Measurements from ENCODE around the gene IGSF21.

IGSF21 gene

DNA sequence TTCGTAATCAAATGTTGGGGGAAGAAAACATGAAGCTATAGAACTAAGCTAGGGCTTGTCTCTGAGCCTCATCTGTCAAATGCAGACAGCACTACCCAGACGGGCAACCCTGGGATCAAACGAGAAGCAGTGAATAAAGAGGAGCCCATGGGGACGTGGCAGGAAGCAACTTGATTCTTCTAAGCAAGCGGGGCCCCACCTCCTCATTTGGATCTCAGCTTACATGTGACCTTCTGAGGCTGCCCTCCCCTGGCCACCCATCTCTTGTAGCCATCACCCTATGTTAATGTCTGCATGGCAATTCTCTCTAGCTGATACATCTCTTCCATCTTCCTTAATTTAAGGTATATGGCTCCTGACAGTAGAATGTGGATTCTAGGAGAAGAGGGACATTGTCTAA, 171.3 kb downstream of the IGSF21 start:
- DNase-seq, result no peak

DNA sequence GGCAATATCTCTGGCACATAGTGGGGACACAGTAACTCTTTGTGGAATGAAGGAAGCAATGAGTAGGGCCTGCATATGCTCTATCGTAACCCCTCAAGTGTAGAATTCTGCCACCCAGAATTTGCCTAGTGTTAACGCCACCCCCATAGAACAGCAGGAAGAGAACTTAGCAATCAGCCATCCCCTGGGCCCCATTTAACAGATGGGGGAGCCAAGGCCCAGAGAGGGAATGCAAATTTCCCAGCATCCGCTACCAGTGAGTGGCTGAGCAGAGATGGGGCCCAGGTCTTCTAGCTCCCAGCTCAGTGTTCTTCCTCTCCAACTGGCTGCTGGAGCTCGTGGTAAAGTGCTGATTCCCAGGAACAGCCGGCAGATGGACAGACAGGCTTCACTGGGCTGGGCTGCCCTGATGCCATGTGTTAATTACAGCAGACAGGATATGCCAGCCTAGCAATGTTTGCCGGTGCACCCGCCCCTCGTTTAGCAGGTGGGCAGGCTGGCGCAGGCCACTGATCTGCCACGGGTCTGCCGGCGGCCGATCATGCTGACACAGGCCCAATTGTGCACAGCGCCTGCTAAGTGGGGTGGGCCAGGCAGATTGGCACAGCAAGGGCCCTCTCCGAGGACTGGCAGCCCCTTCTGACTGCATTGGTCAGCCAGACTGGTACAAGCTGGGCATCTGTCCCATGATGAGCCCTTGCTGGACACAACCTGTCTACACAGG, 171.9 kb downstream of the IGSF21 start:
- DNase-seq, result no peak

DNA sequence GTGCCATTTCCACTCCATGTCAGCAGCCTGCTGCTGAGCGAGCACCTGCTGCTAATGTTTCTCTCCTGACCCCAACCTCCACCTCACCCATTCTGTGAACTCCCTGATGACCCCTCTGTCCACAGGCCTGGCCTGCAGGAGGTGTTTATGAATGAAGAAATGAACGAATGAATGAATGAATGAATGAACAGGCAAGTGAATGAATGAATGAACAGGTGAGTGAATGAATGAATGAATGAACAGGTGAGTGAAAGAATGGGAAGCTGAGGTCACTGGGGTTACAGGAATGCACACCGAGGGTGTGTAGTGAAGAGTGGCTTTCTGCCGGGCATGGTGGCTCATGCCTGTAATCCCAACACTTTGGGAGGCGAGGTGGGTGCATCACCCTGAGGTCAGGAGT, 173.4 kb downstream of the IGSF21 start:
- no peak for DNase-seq

DNA sequence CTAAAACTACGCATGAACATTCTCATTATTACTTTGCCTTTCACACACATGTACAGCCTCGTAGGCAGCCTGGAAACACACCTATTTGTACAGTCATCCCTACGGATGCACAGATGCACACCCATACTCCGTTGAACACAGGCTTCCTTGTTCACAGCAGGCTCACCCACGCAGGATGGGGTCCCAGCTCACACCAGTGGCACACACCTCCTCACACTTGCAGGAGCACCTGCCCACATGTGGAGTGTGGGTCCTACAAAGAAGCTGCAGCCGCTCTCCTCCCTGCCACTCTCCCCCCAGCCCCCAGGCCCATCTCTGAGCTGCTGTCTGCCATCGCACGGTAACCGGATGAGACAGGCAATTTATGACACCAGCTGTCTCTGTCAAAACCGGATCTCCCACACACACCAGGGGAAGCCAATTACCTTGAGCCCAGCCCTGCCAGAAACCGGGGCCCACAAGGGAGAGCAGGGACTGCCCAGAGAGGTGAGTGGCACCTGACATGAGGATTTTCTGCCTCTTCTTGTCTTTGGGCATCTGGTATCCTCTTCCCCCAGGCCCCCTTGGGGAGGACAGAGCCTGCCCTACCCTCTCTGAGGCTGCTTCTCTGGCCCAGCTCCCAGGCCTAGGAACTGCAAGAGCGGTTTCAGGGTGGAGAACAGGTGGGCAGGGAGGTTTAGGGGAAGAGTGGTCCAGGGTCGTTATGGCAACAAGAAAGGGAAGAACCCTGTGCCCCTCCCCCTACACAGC, 175.4 kb downstream of the IGSF21 start:
- DNase-seq, result no peak

DNA sequence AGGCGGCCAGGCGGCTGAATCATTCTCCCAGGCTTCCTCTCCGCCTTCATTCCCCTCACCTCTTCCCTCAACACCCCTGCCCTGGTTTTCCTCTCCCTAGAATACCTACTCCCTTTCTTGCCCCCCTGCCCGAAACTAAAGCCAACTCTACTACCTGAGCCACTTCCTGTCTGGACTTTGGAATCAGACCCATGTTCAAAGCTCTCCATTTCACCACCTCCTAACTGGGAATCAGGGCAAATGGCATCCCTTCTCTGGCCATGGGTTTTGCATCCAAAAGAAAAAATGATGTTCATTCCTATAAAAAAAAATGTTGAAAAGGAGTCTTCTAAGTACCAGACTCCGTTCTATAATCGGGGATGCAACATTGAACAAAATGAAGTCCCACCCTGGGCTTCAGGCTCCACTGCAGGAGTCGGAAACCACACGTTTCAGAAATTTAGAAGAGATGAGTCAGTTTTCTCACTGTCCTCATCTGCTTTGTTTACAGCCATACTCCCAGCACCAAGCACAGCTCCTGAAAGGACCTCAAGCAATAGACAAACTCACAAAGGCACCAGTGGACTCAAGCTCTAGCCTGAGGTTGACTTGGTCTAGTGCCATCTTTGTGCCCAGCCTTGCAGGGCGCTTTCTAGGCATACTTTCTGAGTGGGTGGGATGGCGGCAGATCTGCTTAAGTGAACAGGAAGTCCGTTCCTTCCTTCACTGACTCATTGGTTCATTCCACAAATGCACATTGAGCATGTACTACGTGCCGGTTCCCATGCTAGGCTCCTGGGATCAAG, 176.2 kb downstream of the IGSF21 start:
- no peak for DNase-seq

DNA sequence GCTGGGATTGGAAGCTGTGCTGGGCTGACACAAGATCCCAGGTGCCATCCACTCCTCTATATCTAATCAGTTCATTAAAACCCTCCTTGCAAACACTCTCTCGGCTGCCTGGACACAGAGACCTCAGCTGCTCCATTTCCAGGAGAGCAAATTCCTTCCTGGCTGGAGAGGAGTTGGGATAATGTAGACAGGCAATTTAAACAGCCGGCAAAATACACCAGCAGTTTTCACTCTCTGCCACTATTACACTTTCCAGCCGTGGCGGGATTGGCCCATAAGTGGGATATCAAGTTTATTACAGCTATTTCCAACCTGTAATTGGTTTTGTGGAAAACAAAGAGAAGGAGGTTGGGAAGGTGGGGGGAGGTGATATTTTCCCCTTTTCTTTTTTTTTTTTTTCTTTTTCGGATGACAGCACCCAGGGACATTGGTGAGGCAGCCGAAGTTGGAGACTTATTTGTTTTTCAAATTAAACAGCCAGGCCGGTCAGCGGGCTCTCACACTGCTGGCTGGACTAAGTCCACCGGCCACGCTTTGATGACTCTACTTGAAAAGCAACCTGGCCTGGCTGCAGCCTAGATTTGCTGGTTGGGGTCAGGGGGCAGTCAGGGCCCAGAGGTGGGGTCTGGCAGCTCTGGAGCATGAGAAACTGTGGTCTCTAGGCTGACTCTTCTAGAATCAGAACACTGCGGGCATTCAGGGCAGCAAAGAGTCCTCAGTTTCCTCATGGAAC, 177.4 kb downstream of the IGSF21 start:
- DNase-seq, result no peak

DNA sequence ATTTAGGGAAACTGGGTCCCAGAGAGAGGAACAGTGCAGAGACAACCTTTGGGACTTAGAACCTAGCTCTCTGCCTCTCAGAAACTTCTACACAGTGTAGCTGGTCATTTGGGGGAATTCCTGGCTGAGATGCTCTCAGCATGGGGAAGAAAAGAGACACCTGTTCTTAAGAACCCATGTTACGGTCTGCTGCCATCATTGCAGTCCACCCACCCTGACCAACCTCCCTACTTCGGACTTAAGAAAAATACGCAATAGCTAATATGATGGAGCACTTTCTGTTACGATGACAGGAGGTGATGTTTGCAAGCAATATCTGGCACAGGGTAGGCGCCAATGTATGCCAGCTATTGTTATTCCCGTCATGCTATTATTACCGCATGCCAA, 177.9 kb downstream of the IGSF21 start:
- no peak for DNase-seq

DNA sequence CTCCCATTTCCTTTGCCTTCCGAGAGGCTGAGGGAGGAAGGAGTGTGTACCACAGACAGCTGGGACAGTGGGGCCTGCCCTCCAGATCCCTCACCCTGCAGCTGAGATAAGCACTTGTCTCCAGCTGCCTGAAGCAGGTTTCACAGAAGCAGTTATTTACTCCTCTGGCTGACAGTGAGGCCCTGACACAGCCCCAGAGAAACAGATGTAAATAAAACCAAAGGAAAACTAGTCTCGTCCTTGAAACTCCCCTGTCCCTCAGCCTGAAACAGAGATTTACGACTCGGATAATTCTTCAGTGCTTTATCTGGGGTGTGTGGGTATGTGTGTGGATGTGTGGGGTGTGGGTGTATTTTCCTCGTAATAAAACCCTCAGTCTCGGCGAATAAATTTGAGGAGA, 181.1 kb downstream of the IGSF21 start:
- DNase-seq, result no peak

DNA sequence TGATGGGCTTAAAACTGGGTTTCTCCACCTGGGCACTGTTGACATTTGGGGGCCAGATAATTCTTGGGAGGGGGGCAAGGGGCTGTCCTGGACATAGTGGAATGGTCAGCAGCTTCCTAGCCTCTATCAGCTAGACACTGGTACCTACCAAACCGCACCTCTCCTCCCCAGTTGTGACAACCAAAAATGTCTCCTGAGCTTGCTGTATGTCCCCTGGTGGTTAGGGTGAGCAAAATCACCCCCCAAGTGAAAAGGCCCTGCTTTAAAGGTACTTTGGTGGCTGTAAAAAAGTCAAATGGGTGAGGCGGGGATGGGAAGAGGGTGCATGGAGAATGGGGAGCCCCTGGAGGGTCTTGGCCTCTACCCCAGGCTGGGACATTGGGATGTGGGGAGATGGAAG, 182.0 kb downstream of the IGSF21 start:
- DNase-seq, result no peak

DNA sequence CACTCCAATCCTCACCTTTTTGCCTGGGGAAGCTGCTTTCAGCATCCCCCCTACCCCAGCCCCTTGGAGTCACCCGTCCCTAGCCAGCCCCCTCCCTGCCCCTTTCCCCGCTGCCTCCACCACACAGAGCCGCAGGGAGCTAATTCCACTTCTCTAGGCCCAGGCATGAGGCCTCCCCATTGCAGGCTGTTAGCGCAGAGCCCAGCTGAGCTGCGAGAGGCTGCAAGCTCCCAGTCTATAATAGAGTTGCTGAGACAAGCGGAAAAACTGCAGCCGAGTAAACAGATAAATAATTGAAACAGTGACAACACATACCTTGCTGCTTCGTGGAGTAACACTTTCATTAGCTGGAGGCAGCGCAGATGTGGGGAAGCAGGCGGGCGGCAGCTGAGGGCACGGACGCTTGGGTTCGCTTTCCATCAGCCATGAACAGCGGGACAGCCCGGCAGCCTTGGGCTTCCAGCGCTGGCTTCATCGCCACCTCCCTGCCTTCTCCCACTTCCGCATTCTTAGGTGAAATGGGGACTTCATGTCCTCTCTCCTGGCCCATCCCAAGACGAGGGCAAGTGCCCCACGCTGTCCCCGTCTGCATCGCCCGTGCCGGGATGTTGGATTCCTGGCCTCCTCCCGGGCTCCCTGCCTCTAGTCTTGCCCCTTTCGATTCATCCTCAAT, 183.3 kb downstream of the IGSF21 start:
- no peak for DNase-seq

DNA sequence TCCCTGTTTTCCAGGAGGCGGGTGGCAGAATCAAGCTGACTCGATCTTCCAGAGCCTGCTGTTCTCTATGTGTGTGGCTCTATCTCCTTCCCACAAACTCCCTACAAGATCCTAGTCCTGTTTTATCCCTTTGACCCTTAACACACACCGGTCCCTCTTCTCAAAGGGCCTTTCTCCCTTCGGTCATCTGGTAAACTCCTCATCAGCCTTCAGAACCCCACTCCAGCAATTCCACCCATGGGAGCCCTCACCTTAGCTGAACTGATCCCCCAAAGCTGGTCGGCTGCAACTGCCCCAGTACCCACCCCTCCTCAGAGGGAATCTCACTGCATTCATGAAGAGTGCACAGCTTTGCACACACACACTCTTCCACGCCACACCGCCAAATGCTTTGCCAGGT, 184.9 kb downstream of the IGSF21 start:
- DNase-seq, result no peak

DNA sequence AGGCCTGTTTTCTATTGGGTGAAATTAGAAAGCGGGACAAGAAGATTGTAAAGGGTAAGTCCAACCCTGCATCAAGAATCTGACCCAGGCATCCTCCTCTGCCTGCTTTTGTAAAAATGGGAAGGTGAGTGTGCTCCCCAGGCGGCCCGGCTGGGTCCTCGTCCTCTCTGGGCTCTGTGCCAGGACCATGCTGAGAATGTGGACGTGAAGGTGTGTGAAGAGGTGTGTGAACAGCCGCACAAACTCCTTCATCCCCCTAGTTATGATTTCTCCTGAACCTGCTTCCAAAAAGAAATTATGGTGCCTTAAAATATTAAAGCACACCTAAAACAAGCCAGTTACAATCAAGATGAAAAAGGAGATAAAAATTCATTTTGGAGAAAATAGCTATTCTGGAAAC, 185.7 kb downstream of the IGSF21 start:
- DNase-seq, result no peak

DNA sequence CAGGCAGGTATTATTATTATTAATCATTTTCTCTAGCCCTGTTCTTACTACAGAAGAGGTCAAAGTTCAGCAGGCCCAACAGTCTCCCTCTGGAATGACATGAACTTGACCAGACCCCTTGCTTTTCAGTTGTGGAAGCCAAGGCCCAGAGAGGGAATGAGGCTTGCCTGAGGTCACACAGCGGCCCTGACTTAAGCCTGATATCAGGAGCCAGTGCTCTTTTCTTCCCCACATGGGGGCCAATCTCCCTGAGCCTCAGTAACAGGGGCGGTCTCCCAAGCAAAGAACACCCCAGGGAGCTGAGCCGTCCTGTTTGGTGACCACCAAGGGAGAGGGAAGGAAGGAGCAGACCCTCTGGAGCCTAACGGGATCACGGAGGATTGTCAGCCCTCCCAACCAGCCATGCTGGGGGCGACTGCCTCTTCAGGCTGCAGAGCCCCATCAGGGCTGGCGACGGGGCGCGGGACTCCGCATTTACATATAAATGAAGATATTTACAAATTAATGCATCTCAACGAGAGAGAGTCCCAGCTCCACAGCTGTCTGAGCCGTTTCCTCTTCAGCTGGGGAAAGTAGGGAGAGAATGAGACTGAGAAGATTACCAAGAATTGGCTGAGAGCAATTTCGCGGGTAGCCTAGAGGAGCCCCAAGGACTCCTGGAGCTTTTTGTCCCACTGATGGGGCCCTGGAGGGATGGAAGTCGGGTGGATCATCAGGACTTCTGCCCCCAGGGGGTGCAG, 187.0 kb downstream of the IGSF21 start:
- no peak for DNase-seq

DNA sequence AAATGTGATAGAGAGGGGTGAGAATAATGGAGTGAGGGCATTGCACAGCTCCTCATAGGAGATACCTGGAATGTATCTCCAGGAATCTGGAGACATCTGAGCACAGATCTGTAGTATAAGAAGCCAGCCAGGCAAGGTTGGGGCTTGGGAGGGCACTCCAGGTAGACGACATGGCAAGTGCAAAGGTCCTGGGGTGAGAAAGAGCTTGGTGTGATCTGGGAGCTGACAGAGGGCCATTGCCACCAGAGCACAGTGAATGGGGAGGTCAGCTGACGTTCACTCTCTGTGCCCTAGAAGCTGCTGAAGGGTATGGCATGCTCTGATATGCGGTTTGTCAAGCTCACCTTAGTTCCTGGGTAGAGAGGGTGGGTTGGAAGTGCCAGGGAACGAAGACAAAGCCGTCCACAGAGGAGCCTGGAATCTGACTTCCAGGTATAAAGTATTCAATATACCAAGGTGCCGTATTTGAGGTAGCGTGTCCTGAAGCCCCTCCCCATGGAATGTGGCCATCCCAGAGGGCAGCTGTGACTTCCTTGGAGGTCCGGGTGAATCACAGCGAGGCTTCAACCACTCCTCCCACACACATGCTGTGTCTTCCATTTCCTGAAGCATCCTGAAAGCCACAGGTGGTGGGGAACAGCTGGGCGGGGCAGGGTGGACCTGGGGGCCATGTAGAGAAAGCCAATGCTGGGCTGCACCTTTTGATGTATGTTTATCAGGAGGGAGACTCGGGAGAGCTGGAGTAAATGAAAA, 190.5 kb downstream of the IGSF21 start:
- no peak for DNase-seq

DNA sequence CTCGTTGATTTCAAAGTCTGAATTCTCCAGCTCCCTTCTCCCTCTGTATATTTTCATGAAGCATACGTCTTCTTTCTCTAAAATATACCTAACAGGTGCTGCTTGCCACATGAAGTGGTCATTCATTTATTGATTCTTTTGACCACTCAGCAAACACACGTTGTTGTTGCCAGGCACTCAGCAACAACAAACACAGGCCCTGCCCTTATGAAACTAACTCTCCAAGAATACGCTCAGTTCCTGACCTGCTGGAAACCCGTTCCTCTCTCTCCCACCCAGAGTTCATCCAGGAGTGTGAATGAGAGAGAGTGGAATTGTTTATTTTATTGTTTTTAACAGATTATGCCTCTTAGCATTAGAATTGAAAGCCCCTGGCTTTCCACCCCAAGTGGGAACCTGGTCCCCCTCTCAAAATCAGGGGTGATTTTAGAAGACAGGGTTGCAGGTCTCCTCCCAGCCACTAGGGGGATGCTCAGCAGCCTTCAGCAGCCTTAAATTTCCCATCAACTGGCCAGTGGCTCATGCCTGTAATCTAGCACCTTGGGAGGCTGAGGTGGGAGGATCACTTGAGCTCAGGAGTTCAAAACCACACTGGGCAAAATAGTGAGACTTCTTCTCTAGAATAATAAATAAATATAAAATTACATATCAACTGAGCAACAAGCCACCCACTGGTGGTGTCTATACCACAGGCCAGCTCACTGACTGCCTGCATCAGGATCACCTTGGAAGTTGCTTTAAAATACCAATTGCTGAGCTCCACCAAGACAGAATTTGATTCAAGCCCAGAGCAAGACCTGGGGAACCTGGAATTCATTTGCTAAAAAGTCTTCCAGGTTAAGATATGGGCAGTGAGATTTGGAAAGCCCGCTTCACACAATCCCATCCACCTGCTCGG, 192.1 kb downstream of the IGSF21 start:
- DNase-seq, result no peak

DNA sequence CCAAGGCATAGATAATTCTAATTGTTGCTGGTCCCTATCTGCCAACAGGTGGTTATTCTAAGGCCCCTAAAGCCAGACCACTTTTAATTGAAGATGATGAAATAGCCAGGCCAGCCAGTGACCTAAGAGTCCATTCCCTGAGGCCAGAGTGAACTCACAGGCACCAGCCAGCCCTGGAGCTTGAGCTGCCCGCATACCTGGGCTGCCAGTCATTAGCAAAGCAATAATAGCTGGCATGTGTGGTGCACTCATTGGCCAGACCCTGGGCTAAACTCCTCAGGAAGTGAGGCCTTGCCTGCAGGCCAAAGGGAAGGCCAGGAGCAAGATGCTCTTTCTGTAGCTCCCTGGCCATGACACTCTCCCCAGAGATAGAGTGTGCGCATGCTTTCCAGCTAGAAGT, 192.8 kb downstream of the IGSF21 start:
- DNase-seq, result no peak

DNA sequence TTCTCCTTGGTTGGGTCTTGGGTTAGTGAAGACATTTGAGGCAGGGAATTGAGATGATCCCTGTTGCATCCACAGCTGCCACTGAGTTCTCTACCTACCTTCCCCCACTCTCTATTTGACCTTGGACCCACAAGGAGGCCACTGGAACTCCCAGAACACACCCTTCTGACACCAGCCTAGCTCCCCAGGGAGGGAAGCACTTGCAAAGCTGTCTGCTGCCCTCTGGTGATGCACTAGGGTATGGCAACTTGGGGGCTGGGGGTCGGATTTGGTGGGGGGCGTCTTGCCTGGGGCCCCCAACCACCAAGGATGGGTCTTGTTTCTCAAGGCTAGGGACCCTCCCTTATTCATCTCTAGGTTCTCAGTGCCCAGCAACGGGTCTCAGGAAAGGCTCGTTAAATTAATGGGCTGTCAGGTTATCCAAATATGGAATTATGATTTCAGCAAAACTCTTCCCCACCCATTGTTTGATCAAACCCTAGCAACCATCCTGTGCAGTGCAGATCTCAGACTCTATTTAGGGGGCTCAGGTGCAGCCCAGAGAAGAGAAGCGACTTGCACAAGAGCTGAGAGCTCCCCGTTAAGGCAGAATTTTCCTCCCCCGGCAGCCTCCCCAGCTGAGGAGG, 195.3 kb downstream of the IGSF21 start:
- DNase-seq, result no peak

DNA sequence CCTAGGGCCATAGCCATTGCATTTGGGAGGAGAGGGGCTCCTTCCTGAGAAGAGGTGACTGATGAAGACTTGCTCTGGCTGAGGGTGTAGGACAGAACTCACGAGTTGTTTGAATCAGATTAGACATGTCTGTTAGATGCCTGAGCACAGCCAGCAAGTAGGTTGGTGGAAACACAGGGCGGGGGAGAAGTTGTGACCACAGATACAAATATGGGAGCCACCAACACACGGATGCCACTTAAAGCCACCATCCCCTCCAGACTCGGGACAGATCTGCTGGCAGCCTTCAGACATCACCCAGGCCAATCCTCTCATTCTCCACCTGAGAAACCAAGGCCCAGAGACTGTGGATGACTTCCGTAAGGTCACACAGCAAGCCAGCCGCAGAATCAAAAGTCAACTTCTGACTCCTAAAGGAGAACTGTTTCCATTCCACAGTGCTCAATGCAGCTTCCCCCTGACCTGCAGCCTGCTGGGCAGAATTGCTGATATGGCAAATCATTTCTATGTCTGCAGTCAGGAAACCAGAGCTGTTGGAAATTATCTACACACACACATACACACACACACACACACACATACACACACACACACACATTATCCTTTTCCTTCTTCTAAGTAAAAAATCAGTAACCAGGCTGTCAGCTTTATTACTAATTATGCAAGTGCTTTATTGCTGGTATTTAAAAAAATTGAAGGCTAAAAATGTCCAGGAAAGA, 196.7 kb downstream of the IGSF21 start:
- no peak for DNase-seq
